GM19043 (cell line): ENCODE data around the gene SYNPR.
"Not testable (repeated sequence)": the region's sequence is repeated elsewhere in the genome, so short reads cannot be mapped to it uniquely, and the experiment has no call there.

Source experiments
- ATAC-seq: cut with Tn5 transposase; IDR thresholded peaks from one replicate; pipeline ENCODE4 v1.9.1; 2021; ENCODE audit warnings: low read depth; ENCODE audit not compliant: unreplicated experiment

Gene SYNPR

DNA sequence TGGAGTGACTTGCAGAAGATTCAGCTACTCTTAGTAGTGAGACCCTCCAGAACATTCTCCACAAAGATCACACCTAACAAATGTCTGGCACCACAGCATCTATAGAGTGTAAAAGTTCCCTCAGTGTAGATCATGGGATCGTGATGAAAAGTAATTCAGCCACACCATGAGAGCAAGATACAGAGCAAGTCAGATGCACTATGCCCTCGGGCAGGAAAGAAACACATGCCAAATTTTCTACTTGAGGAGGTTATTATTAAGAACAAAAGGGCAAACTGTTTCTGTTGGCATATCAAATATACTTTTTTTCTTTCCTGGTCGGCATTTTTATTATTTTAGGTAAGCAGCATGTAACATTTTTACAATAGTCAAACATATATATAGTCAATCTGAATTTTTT, 329.6 kb downstream of the SYNPR start:
- ATAC-seq = no peak

DNA sequence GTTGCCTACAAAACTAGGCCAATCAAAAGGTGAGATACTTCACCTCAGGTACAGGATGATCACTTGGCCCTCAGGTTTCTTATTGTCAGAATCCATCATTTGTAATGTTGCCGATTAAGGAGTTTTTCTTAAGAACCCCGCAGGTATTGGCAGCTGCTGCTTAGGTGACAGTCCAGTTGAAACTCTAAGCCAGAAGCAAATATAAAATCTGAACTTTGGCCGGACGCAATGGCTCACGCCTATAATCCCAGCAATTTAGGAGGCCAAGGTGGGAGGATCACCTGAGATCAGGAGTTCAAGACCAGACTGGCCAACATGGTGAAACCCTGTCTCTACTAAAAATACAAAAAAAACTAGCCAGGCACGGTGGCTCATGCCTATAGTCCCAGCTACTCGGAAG, 331.3 kb downstream of the SYNPR start:
- no peak for ATAC-seq

DNA sequence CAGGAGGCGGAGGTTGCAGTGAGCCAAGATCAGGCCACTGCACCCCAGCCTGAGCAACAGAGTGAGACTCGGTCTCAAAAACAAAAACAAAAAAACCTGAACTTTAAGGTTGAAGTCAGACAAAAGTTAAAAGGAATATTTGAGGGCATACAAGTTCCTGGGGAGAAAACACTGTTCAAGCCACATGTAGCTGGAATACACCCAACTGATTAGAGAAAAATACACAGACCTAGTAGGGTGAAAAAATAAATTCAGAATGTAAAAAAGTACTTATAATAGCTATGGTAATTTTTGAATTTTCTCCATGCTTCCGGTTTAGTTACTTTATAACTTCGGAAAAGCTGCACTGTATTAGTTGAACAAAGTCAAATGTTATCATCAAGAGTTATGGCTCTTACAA, 331.7 kb downstream of the SYNPR start:
- no peak for ATAC-seq

DNA sequence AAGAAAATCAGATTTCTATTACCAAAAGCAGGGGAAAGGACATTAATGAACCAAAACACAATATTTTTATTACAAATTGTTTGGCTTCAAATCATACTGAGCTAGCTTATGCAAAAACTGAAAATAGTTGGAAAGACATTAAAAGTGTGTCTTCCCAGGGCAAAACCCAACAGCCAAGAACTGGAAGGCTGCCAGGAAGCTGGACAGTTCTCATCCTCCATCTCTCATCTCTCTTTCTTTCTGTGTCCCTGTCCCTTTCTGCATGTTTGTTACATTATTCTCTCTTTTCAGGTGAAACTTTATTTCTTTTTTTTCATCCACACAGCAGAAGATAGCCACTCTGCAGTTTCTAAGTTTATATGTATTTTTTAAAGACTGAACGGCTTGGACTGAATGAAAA, 333.3 kb downstream of the SYNPR start:
- no peak for ATAC-seq

DNA sequence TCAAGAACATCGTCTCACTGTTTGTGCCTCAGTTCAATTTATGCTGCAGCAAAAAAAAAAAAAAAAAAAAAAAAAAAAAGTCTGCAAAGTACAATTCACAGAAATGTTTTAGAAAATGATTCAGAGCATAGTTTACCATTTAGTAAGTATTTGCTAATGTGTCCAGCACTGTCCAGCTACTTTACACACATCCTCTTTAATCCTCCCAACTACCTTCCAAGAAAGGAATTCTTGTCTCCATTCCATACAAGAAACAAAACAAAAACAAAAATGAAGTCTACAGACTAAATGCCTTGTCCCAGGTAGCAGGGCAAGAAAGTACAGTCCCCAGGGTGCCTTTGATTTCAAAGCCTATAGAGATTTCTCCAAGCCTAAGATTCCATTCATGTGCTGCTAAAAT, 335.5 kb downstream of the SYNPR start:
- ATAC-seq = no peak

DNA sequence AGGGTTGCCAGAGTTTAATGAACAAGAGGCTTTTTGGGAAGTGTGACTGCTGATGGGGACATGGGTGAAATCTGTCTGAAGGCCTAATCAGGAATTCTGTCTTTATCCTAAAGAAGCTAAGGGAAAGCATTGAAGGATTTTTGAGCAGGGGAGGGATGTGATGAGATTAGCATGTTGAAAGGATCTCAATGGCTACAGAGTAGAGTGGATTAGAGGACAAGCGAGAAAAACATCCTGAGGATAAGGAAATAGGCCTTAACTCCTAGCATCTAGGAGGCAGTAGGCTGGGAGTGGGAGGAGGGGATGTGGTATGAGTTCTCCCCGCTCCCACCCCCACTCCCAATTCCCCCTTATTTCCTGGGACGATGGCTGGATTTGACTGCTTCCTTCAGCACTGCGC, 339.3 kb downstream of the SYNPR start:
- no peak for ATAC-seq

DNA sequence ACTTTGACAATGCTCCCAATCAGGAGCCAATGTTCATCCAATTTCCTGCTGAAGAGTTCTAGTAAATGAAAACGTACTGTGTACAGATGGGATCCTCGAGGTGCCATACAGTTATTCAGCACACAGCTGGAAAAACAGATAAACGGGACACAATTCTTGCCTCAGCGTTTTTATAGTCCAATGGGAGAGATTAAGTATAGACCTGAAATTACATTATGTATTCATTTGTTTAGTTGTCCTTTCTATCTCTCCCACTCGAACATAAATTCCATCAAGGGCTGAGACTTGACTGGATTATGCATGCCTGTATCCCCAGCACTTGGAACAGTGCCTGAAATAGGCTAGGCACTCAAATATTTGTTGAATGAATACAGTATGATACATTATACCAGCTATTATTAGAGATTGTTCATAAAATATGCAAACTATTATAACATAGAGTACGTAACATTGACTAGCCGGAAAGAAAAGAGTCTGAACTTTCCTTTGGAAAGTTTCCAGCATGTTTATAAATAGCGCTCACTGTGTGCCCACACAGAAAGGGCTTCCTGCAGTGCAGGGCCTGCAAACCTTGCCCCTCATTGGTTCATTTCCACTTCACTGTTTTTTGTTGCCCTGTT, 346.9 kb downstream of the SYNPR start:
- ATAC-seq = no peak

DNA sequence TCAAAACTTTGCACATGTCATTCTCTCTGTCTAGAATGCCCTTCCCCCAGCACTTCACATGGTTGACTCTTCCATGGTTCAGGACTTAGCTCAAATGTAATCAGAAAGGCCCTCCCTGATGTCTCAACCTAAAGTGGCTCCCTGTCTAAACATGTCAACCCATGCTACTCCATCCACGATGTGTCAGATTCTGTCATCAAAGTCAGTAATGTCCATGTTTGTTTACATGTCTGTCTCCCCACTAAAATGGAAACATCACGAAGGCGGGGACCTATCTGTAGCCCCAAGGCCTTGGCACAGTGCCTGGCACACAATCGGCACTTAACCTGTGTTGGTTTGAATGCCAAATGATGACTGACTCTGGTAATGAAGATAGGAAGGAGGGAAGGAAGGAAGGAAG, 353.6 kb downstream of the SYNPR start:
- no peak for ATAC-seq

DNA sequence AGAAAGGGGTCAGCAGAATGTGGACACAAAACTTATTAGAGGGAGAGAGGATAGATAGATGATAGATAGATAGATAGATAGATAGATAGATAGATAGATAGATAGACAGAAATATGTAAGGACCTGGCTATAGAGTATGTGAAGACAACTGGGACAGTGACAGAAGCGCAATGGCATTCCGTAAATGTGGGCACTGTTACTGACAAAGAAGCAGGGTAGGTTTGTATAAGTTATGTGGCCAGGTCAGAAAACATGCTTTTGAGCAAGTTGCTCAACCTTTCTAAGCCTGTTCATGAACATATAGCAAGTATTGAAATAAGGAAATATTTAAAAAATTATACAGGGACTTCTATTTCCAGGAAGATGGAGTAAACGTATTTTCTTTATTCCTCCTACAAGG, 357.1 kb downstream of the SYNPR start:
- no peak for ATAC-seq

DNA sequence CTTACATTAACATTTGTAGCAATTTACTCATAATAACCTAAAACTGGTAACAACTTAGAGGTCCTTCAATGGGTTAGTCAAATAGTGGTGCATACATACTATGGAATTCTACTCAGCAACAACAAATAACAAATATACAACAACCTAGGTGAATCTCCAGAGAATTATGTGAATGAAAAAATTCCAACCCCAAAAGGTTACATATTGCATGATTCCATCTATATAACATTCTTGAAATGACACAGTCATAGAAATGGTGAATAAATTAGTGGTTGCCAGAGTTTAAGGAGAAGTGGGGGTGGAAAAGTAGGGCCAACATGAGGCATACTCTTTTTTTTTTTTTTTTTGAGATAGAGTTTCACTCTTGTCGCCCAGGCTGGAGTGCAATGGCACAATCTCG, 361.7 kb downstream of the SYNPR start:
- ATAC-seq = no peak

DNA sequence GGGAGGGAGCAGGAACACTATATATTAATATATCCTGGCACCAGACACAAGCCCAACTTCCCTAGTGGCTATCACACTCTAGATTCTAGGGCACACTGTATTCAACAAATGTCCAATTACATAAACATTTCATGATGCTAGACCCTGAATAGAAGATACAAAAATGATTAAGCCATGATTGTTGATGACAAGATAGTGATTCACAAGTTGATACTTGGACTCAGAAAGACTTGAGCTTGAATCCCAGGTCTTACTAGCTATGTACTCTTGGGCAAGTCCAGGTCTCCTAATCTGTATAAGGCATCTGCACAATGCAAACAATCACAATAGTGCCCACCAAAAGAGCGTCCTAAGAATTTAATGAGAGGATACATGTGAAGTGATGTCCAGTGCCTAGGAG, 364.4 kb downstream of the SYNPR start:
- no peak for ATAC-seq

DNA sequence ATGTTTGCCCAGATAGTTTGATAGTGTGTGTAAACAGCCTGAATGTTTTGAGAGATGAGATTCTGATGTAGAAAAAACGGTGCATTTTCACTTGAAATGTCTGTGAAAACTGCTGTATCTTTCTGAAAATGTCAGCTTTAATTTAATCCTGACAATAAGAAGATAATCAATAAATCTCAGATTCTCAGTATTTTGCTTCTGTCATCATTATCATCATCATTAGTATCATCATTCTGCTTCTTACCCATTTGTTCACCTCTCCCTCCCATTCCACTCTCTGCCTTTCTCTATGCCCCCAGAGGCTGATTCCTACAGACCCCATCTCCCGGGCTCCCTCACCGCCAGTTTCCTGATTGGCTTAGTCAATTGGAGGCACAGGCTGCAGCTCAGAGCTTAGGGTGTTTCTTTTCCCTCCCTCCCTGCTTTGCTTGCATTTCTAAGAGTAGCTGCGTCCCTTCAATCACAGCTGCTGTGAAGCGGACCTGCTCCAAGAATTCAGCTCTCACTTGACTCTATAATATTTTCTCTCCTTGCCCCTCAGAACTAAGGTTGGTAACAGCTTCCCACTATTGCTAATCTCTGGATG, 366.2 kb downstream of the SYNPR start:
- no peak for ATAC-seq

DNA sequence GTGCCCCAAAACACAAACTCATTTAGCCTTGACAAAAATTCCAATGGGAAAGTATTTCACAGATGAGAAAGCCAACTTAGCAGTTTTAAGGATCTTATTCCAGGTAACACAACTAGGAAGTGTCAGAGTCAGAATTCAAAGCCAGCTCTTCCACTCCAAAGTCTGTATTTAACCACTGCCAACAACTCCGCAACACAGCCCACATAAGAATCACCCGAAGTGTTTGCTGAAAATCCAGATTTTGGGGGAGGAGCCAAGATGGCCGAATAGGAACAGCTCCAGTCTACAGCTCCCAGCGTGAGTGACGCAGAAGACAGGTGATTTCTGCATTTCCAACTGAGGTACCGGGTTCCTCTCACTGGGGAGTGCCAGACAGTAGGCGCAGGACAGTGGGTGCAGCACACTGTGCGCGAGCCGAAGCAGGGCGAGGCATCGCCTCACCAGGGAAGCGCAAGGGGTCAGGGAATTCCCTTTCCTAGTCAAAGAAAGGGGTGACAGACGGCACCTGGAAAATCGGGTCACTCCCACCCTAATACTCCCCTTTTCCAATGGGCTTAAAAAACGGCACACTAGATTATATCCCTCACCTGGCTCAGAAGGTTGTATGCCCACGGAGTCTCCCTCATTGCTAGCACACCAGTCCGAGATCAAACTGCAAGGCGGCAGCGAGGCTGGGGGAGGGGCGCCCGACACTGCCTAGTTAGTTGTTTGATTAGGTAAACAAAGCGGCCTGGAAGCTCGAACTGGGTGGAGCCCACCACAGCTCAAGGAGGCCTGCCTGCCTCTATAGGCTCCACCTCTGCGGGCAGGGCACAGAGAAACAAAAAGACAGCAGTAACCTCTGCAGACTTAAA, 367.0 kb downstream of the SYNPR start:
- ATAC-seq = not testable (repeated sequence)

DNA sequence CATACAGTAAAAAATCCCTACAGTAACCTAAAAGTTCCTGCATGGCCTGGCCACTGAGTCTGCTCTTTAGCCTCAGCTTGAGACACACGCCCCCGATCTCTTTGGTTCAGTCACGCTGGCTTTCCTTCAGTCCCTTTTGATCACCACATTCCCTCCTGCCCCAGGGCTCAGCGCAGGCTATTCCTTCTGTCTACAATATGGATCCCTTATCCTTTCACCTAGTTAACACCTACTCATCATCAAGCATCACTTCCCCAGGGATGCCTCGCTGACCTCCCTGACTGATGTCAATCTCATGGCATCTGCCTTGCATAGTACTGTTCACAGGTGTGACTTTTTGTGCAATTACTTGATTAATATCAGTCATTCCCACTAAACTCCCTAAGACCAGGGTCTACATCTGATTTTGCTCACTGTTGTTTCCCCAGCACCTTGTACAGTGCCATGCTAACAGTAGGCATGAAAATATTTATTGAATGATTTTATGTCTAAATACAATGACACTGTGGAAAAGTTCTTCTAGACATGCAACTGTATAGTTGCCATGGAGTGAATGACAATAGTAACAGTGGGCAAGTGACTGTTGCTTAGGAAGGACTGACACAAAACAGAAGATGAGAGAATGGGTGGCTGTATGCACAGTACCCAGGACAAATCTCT, 374.1 kb downstream of the SYNPR start, which contains the start of gene SNTN:
SNTN (plus strand) TSS at position 610 of the 660 bp plus-strand sequence; CDS start at position 623, 13 bp downstream.
- no peak for ATAC-seq

DNA sequence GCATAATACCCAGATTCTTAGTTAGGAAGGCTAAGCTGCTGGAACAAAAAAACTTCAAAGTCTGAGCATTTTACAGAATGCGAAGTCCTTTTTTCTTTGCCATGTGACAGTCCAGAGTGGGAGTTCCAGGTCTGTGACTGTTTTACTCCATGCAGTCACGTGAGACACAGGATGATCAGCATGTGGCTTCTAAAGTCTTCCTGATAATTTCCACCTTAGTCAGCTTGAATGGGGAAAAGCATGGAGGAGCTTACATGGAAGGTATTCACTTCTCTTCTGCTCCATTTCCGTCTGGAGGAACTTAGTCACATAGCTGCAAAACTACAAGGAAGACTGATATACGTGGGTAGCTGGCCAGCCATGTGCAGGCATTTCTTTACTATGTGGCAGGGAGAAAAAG, 376.1 kb downstream of the SYNPR start:
- no peak for ATAC-seq

DNA sequence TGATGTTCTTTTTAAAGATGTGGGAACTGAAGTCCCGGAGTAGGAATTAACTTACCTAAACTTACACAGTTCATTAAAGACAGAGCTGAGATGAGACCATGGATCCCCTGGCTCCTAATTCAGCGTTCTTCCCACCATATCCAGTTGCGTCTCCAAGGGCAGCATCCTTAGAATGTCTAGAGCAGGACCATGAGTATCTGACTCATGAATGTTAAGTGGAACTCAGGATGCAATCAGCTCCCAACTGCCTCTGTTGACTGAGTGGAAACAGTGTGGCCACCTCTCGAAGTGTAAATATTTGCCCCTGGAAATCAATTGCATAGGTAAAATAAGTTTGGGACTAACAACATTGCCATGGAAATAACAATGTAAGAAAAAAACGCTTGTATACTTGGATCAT, 376.8 kb downstream of the SYNPR start:
- no peak for ATAC-seq

DNA sequence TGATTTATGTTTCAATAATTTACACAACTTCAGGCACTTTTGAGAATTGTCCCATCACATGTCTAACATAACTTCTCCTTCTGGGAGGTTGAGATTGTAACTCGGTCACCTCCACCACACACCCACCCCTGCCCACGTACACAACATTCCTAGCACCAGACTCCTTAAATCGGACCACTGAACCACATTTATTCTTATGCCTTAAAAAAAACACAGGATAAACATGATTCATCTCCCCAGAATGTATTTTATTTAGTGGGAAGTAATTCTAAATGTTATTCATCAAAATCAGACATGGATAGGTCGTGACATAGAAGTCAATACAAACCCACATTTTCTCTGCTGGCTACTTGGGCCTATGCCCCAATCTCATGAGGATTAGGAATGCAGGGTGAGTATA, 377.4 kb downstream of the SYNPR start:
- ATAC-seq = no peak

DNA sequence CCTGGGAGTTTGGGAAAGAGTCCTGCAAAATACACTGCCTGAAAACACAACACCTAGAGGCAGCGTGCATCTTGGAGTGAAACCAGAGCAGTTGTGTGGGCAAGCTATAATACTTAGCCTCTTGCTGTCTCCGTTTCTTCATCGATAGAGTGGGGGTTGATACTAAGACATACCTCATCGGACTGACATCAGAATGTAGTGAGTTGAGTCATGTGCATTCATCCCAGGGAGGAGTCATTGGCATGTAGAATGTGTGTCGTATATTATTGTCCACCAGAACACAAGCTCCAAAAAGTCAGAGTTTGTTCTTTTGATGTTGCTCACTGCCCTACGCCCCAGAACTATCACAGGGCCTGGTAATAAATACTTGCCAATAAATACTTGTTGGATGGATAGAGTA, 378.7 kb downstream of the SYNPR start:
- no peak for ATAC-seq

DNA sequence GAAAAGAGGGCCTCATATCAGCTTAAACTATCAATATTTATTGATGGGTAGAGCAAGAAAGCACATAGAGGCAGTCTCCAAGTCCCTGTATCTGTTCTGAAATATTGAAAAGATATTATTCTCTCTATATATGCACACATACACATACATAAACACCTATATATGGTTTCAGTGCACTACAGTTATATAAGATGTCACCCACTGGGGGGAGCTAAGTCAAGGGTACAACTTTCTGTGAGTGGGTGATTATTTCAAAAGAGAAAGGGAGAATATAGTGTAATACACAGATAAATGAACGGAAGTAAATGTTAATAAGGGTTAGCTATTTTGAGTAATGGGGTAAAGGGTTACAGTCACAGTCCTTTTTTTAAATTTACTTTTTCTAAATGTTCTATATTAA, 383.1 kb downstream of the SYNPR start:
- ATAC-seq = no peak

DNA sequence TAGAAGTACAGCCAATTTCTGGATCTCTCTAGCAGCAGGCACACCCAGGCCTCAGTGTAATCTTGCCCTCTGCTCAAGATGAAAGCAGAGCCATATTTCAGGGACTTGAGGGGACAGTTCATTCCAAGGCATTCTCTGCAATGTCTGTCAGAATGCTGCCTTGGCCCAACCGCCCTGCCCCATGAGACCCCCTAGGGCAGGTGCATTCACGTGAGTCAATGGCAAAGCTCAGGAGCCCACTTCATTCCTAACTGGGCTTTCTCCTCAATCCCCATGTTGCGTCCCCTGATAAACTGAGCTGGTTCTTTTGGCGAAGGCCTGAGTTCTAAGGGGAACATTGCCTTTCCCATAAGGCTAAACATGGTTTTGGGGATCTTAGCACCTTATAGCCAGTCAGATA, 383.9 kb downstream of the SYNPR start:
- no peak for ATAC-seq

DNA sequence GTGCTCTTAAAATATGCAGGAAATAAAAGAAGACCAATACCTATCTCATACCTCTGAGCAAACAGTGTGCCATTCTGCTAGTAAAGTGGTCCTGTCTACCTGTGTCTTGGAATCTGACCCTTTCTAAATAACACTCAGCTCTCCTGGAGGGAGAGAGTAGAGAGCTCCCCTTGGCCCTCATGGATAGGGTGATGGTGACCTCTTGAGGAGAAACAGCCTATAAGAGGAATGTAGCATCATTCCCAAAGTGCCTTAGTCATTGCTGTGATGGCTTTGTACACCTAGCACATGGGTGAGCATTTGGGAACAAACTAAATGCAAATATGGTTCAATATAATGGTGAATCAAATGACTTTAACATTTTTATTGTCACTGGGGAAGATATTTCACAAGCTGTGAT, 384.4 kb downstream of the SYNPR start:
- ATAC-seq = no peak
